ENCODE results near the gene PPIL4.
"Not testable (repeated sequence)": the region's sequence is repeated elsewhere in the genome, so short reads cannot be mapped to it uniquely, and the experiment has no call there.

PPIL4 gene

GRCh38 chr6:149483849-149484655 lies 61.8 kb downstream of the PPIL4 start:
- DNase-seq: no peak

GRCh38 chr6:149483334-149483725 lies 62.5 kb downstream of the PPIL4 start:
- no peak for ATAC-seq
- DNase-seq: no peak

More at GRCh38 chr6:149483849-149484655, 61.8 kb downstream of the PPIL4 start:
- ATAC-seq: no peak

GRCh38 chr6:149482545-149483333 lies 63.1 kb downstream of the PPIL4 start:
- ATAC-seq (no peak), DNase-seq (peak; percentile 46)

- ATAC-seq (peak; percentile 14), DNase-seq (peak; percentile 59)
Measured at GRCh38 chr6:149480502-149481280, 65.2 kb downstream of the PPIL4 start.

GRCh38 chr6:149478631-149479314 lies 67.1 kb downstream of the PPIL4 start:
- DNase-seq (no peak), ATAC-seq (no peak)

GRCh38 chr6:149477544-149477943 lies 68.3 kb downstream of the PPIL4 start:
- DNase-seq (no peak), ATAC-seq (no peak)

- DNase-seq (no peak), ATAC-seq (no peak)
Measured at GRCh38 chr6:149476789-149477455, 68.9 kb downstream of the PPIL4 start.

- ATAC-seq (no peak), DNase-seq (no peak)
Measured at GRCh38 chr6:149474108-149474935, 71.5 kb downstream of the PPIL4 start.

GRCh38 chr6:149473080-149474052 lies 72.5 kb downstream of the PPIL4 start:
- DNase-seq (no peak), ATAC-seq (no peak)

GRCh38 chr6:149472241-149472640 lies 73.6 kb downstream of the PPIL4 start:
- DNase-seq: no peak
- ATAC-seq: no peak

GRCh38 chr6:149471801-149472200 lies 74.0 kb downstream of the PPIL4 start:
- peak; percentile 47 for ATAC-seq
- no peak for DNase-seq

GRCh38 chr6:149470948-149471347 lies 74.9 kb downstream of the PPIL4 start:
- ATAC-seq: no peak
- no peak for DNase-seq

GRCh38 chr6:149468179-149468578 lies 77.7 kb downstream of the PPIL4 start:
- peak; percentile 20 for ATAC-seq
- no peak for DNase-seq

- DNase-seq: no peak
- no peak for ATAC-seq
Measured at GRCh38 chr6:149467265-149467664, 78.6 kb downstream of the PPIL4 start.

GRCh38 chr6:149464411-149464810 lies 81.4 kb downstream of the PPIL4 start:
- ATAC-seq (no peak), DNase-seq (no peak)

GRCh38 chr6:149463781-149464180 lies 82.1 kb downstream of the PPIL4 start:
- DNase-seq (no peak), ATAC-seq (no peak)

- ATAC-seq, DNase-seq: not testable (repeated sequence)
Measured at GRCh38 chr6:149462712-149463111, 83.1 kb downstream of the PPIL4 start.

GRCh38 chr6:149461670-149462069 lies 84.2 kb downstream of the PPIL4 start:
- ATAC-seq (no peak), DNase-seq (no peak)

- not testable (repeated sequence) for DNase-seq, ATAC-seq
Measured at GRCh38 chr6:149460249-149460648, 85.6 kb downstream of the PPIL4 start.
